ENCODE data around the gene GRIA4.

Gene GRIA4

DNA sequence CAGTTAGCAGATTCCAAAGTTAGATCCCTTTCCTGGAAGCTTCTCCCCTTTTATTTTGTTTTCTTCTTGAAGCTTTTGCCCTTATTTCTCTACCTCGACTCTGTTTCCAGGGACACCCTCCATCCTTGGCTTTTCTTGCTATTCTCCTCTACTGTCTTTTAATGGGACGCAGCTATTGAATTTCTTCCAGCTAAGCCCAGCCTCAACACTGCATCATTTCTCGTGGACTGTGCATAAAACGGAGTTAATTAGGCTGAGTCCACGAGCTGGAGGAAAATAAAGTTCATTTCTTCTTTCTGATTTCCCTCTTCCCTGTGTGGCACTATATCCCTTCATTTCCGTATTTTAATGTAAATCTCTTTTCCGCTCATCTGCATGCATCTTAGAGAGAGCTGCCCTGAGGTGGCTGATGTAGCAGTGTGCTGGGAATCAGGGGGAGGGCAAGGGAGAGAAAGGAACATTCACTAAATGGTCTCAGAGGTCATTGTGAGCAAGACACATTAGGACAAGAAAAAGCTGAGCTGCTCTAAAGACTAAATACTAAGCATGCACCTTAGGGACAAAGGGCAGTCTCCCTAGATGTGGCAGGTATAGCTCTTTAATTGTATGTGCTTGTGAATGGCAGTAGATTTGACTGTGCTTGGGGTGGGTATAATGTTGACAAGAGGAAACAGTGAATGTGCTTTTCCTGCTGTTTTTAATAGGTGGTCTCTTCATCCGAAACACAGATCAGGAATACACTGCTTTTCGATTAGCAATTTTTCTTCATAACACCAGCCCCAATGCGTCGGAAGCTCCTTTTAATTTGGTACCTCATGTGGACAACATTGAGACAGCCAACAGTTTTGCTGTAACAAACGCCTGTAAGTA is 1.9 kb downstream of the GRIA4 start:
- H3K4me3 ChIP-seq (ENCODE audit: low read length), result no peak overlapping the region
- TF ChIP-seq, protein P1, sequence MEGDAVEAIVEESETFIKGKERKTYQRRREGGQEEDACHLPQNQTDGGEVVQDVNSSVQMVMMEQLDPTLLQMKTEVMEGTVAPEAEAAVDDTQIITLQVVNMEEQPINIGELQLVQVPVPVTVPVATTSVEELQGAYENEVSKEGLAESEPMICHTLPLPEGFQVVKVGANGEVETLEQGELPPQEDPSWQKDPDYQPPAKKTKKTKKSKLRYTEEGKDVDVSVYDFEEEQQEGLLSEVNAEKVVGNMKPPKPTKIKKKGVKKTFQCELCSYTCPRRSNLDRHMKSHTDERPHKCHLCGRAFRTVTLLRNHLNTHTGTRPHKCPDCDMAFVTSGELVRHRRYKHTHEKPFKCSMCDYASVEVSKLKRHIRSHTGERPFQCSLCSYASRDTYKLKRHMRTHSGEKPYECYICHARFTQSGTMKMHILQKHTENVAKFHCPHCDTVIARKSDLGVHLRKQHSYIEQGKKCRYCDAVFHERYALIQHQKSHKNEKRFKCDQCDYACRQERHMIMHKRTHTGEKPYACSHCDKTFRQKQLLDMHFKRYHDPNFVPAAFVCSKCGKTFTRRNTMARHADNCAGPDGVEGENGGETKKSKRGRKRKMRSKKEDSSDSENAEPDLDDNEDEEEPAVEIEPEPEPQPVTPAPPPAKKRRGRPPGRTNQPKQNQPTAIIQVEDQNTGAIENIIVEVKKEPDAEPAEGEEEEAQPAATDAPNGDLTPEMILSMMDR (conservative IDR thresholded peaks at IDR 0.05; ENCODE audit: low read length), result no peak
- no peak for DNase-seq (ENCODE audit: low read depth)

DNA sequence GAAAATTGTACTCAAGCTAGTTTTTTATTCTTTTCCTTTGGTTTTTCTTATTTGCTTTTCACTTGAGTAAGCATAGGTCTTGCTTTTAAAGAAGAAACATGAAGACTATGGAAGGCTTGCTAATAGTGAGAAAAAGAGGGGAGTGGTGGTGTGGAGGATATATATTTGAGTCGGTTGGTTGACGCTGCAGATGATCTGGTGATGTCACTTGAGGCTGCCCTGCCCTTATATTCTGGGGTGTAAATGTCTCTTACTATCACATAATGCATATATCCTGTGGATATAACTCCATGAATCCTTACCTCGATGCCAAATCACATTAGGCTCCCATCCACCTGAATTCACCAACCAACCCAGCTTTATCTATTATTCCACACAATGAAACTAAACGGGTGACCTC is 2.9 kb downstream of the GRIA4 start:
- no peak for DNase-seq (ENCODE audit: low read depth)
- no peak overlapping the region for H3K4me3 ChIP-seq (ENCODE audit: low read length)
- TF ChIP-seq, protein P1 (conservative IDR thresholded peaks at IDR 0.05; ENCODE audit: low read length), result no peak

DNA sequence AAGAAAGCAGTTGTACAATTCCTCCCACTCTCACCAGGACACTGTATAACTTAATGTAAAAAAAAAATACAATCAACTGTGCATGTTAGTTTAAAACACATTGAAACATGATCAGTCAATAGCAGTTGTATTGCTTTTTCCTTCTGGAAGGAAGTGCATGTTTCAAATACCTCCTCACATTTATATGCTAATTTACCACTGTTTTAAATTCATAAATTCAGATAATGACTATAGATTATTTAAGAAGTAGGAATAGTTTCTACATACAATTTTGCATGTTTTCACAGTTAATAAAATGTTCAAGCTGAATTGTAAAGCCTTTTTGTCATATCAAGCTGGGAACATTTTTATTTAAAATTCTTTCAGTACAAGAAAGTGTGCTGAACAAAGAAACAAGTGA is 3.3 kb downstream of the GRIA4 start:
- TF ChIP-seq, protein P1 (conservative IDR thresholded peaks at IDR 0.05; ENCODE audit: low read length), result no peak
- no peak for DNase-seq (ENCODE audit: low read depth)

DNA sequence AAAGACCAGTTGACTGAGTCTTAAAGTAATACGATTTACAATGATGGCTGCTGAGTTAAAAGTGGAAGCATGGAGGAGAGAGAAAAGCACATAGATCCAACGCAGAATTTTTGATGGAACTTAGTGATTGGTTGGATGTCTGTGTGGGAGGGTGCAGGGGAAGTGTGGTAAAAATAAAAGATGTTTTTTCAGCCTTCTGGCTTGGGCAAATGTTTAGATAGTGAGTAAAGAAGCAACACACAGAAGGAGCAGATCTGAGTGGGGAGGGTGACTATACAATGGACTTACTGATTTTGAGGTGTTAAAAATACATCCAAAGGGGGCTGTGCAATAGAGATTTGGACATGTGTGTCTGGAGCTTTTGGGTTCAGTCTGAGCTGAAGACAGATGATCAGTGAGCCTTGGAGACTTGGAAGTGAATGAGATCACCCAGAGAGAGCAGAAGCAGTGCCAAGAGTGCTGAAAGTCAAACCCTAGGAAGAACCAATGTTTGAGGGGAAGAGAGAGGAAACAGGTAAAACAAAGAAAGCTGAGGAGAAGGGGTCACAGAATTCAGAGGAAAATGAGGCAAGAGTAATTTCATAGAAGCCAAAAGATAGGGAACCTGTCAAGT is 8.6 kb downstream of the GRIA4 start:
- TF ChIP-seq, protein P1 (conservative IDR thresholded peaks at IDR 0.05; ENCODE audit: low read length), result no peak
- H3K4me3 ChIP-seq (ENCODE audit: low read length), result no peak overlapping the region
- no peak for DNase-seq (ENCODE audit: low read depth)

More for the DNA sequence above, 3.3 kb downstream of the GRIA4 start:
- no peak overlapping the region for H3K4me3 ChIP-seq (ENCODE audit: low read length)

DNA sequence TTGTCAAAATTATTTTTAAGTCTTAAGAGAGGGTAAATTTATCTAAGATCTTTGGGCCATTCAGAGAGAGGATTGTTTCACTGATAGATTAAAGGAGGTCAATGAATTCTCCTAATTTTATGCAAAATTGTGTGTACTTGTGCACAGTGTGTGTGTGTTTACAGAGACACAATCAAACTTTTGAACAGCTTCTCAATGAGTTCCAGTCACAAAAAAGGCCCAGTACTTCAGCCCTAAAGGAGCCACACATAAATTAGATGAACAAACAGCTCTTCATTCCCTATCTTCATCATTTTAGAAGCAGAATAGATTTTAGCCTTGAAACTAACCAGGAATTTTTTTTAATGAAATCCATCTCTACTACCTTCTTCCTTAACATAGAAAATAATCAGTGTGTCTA is 9.7 kb downstream of the GRIA4 start:
- no peak for DNase-seq (ENCODE audit: low read depth)
- TF ChIP-seq, protein P1 (conservative IDR thresholded peaks at IDR 0.05; ENCODE audit: low read length), result no peak
- no peak overlapping the region for H3K4me3 ChIP-seq (ENCODE audit: low read length)

DNA sequence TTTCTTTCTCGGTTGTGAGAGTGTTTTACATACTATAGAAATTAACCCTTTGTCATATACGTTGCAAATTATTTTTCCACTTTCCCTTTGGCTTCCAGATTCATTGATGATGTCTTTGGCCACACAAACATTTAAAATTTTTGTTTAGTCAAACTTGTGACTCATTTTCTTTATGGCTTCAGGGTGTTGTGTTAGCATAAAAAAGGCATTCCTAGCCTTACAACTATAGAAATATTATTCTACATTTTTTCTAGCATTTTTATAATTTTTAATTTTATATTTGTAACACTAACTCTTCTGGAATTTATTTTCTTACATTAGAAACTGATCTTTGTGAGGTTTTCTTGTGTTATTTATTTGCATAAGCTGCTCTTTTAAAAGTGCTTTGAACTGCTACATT is 12.1 kb downstream of the GRIA4 start:
- DNase-seq (ENCODE audit: low read depth), result no peak

More for the DNA sequence above, 12.1 kb downstream of the GRIA4 start:
- no peak overlapping the region for H3K4me3 ChIP-seq (ENCODE audit: low read length)
- TF ChIP-seq, protein P1 (conservative IDR thresholded peaks at IDR 0.05; ENCODE audit: low read length), result no peak
